Uterus (tissue), 4 donors: ENCODE measurements around the gene STAT6. TPM values are rescaled to one million over a fixed set of nuclear protein-coding genes. Genes with fewer than 3 reads are reported as not detected.
A peak's percentile ranks its signal among the peaks of the same experiment; 100 is the strongest.

Experiments
- DNase-seq, 2 donors: peaks; one replicate each; pipeline ENCODE4 v3.0.0-alpha.2; 2019 to 2020
- H3K27ac ChIP-seq, 2 donors: fragments of 200-600 bp; sonication (generic); 1 replicate in 1 of 2; 2 replicates in 1 of 2; pipeline ENCODE4 v1.5.1; 2016 to 2018
- H3K27me3 ChIP-seq, 2 donors: fragments of 200-600 bp; sonication (generic); one replicate each; pipeline ENCODE4 v1.5.1; 2018 to 2019; ENCODE audit warnings: control low read depth in 1 of 2
- H3K36me3 ChIP-seq, 2 donors: fragments of 200-600 bp; sonication (generic); one replicate each; pipeline ENCODE4 v1.5.1; 2019; ENCODE audit warnings: control low read depth in 1 of 2
- H3K4me1 ChIP-seq, 2 donors: fragments of 200-600 bp; sonication (generic); one replicate each; pipeline ENCODE4 v1.5.1; 2018 to 2019; ENCODE audit warnings: control low read depth in 1 of 2
- H3K4me3 ChIP-seq, 2 donors: fragments of 200-600 bp; sonication (generic); 1 replicate in 1 of 2; 2 replicates in 1 of 2; pipeline ENCODE4 v1.5.1; 2018 to 2019; ENCODE audit warnings: mild to moderate bottlenecking in 1 of 2
- H3K9me3 ChIP-seq, 2 donors: fragments of 200-600 bp; sonication (generic); one replicate each; pipeline ENCODE4 v1.5.1; 2019; ENCODE audit warnings: control low read depth in 1 of 2
- POLR2A ChIP-seq, 2 donors: fragments of 450-650 bp; IDR thresholded peaks; one replicate each; pipeline ENCODE4 v1.6.1; 2016; ENCODE audit warnings: antibody characterized with exemption in 2 of 2, mild to moderate bottlenecking in 1 of 2, moderate library complexity in 1 of 2
- intact Hi-C: fragments of 100-400 bp; cut with DNase I; formaldehyde crosslinking; loops from one replicate; pipeline ENCODE4 v1.15.1; 2023; ENCODE audit warnings: low total_unique reads
- total RNA-seq, 4 donors: library from RNA; depleted of rRNA in 3 of 4; stranded (reverse); fragments of >200 nt in 3 of 4; gene quantifications; one replicate each; pipeline versions ENCODE4 v1.1.0 to v1.2.4, GENCODE V29; 2014 to 2023
- TF ChIP-seq, protein P1 (sequence below), 4 experiments: fragments of 200-600 bp in 2 of 4; fragments of 450-650 bp in 2 of 4; sonication (generic) in 2 of 4; IDR thresholded peaks; one replicate each; pipeline ENCODE4 v1.5.1; 2016 to 2019; ENCODE audit warnings: antibody characterized with exemption in 4 of 4, mild to moderate bottlenecking in 2 of 4, moderate library complexity in 1 of 4
- donor health status: DM: yes; HTN: yes; CAD: no.

STAT6 gene
- total RNA-seq, 4 donors from 2014 or later = 62.5 to 242 (median 94.3) TPM

DNA sequence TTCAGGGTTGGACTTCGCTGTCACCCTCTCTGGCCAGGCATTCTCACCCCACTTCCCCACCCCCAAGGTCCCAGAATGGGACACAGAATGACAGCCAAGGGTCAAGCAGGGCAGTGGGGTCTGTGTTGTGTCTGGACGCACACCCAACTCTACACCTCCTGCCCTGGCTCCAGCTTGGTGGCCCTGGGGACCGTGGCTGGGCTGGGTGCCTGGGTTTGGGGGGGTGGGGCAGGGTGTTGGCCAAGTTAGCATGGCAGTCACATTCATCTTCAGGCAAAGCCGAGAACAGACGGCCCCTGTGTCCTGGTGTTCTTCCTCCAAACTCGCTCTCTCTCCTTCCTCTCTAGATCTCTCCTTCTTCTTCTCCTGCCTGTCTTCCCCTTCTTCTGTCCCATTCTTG lies 22.8 kb upstream of the STAT6 start:
- Histone ChIP-seq H3K27me3 (no peaks in the 10 kb centered on the region), H3K4me3 (no peak overlapping the region), H3K4me1 (peaks cover 7 to 35% of the 10 kb centered on the region in 2 donors), H3K36me3 (no peaks in the 10 kb centered on the region), H3K9me3 (no peaks in the 10 kb centered on the region), H3K27ac (peak overlapping the region; percentile 99 to 100)
- DNase-seq = peak in 1 of 2 donors; percentile 34
- intact Hi-C loops = no loop called here
- TF ChIP-seq, protein P1, sequence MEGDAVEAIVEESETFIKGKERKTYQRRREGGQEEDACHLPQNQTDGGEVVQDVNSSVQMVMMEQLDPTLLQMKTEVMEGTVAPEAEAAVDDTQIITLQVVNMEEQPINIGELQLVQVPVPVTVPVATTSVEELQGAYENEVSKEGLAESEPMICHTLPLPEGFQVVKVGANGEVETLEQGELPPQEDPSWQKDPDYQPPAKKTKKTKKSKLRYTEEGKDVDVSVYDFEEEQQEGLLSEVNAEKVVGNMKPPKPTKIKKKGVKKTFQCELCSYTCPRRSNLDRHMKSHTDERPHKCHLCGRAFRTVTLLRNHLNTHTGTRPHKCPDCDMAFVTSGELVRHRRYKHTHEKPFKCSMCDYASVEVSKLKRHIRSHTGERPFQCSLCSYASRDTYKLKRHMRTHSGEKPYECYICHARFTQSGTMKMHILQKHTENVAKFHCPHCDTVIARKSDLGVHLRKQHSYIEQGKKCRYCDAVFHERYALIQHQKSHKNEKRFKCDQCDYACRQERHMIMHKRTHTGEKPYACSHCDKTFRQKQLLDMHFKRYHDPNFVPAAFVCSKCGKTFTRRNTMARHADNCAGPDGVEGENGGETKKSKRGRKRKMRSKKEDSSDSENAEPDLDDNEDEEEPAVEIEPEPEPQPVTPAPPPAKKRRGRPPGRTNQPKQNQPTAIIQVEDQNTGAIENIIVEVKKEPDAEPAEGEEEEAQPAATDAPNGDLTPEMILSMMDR (IDR thresholded peaks at IDR 0.05) = no peak
- no peak for TF ChIP-seq POLR2A (IDR thresholded peaks at IDR 0.05)

DNA sequence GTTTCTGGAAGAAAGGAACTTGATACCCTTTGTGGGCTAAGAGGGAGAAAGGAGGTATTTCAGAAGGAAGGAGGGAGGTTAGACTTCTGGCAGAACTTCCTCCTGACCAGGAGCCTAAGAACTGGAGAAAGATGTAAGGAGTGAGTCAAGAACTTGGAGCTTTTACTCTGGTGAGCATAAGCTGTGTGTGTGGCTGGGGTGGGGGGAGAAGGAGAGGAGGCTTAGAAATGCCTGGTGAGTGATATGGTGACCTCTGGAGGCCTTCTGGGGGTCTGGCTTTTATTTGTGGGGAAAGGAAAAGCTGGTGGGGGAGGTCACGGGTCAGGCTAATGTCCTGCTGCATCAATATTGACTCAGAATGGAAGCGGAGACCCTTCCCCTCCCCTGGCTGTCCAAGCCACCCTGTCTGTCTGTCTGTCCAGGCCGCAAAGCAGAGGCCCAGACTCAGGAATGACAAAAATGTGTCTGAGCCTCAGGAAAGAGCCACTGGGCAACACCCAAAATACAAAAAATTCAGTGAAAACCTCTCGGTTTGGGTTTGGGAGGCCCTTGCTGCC lies 21.9 kb upstream of the STAT6 start:
- peak overlapping the region; percentile 99 to 100 for H3K27ac ChIP-seq
- no peaks in the 10 kb centered on the region for H3K9me3 ChIP-seq
- H3K27me3 ChIP-seq = no peaks in the 10 kb centered on the region
- H3K4me3 ChIP-seq = peak overlapping the region in 1 of 2 donors; percentile 14
- H3K4me1 ChIP-seq = peaks cover 2 to 29% of the 10 kb centered on the region in 2 donors
- no peak for TF ChIP-seq POLR2A (IDR thresholded peaks at IDR 0.05)
- TF ChIP-seq, protein P1 (IDR thresholded peaks at IDR 0.05) = no peak
- peak in 1 of 2 donors; percentile 22 for DNase-seq
- no peaks in the 10 kb centered on the region for H3K36me3 ChIP-seq
- intact Hi-C loops = no loop called here

DNA sequence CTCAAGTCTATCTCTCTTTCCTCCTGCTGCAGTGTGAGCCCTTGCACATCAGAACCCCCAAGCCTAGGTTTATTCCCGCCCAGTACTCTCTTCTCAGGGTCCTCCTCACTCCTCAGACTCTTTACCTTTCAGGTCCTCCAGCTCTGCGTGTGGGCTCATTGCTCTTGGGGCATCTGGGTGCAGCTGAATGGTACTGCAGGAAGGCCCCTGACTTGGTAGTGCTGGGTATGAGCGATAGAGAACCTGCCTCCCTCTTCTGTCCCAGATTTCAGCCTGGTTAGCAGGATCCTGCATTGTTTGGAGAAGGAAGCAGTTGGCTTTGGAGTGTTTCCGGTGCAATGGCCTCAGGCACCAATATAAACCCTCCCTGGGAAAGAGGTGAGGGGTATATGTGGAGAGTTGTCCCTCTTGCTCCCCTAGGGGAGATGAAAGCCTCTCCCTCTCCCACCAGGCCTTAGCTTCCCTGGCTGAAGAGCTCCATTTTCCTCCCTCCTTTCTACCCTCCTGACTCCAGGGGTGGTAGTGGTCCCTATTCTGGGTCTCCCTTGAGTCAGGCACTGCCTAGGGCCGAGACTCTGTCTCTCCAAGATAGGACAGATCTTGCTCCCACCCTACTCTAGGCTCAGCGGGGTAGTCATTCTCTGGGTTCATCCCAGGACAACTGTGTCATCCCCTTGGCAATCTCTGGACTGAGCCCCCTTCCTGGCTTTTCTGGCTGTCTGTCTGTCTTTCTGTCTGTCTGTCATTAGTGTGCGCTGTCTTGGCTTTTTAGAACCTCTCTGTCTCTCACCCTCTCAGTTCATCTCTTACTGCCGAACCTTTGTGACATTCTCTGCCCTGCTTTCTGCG lies 21.0 kb upstream of the STAT6 start:
- Histone ChIP-seq H3K9me3 (no peaks in the 10 kb centered on the region), H3K27ac (peak overlapping the region; percentile 99 to 100), H3K27me3 (no peaks in the 10 kb centered on the region), H3K36me3 (no peaks in the 10 kb centered on the region), H3K4me1 (peaks cover 0 to 29% of the 10 kb centered on the region in 2 donors), H3K4me3 (peak overlapping the region in 1 of 2 donors; percentile 94)
- DNase-seq = no peak
- TF ChIP-seq, protein P1 (IDR thresholded peaks at IDR 0.05) = no peak
- TF ChIP-seq POLR2A (IDR thresholded peaks at IDR 0.05) = no peak
- intact Hi-C loops = no loop called here

DNA sequence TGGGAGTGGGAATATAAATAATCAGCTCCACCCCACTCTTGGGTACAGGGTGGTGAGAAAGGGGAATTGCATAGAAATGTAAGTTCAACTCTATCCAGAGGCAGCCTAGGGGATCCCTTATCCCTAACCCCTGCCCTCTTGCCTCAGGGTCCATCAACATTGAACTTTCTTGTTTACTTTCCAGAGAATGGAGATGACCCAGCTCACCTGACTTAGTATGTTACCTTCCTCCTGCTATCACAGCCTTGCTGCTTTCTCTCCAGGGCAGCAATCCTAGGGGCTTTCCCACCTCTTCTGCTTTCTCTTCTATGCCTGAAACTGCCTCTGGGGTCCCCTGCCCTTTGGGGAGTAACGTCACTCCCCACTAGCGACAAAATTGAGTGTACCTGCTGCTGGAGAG lies 19.8 kb upstream of the STAT6 start:
- H3K27ac ChIP-seq = peak overlapping the region; percentile 99 to 100
- H3K4me3 ChIP-seq = peak overlapping the region in 1 of 2 donors; percentile 94
- no peaks in the 10 kb centered on the region for H3K27me3 ChIP-seq
- H3K36me3 ChIP-seq = no peaks in the 10 kb centered on the region
- no peak for DNase-seq
- TF ChIP-seq POLR2A (IDR thresholded peaks at IDR 0.05) = no peak
- TF ChIP-seq, protein P1 (IDR thresholded peaks at IDR 0.05) = no peak
- no peaks in the 10 kb centered on the region for H3K9me3 ChIP-seq
- peaks cover 0 to 29% of the 10 kb centered on the region in 2 donors for H3K4me1 ChIP-seq
- intact Hi-C loops = no loop called here

DNA sequence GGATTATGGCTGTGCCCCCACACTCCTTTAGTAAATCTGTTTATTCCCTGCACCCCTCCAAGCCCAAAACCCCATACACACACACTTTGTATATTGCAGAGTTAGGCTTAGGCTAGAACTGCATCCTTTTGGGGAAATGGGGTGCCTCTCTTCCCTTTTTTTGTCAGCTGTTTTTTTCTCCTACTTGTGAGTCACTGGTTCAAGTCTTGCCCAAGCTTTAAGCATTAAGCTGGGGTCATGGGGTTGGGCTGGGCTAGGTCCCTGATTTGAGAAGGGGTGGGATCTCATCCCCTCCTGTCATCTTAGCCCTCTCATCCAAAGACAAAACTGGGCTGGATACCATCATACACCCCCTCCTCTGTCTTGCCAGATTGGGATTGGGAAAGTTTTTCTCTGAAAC lies 18.7 kb upstream of the STAT6 start:
- intact Hi-C loops = loop anchor here (5.0 kb wide), 1 partner anchor 47 kb away; no protein-coding TSS in a partner anchor
- Histone ChIP-seq H3K27me3 (no peaks in the 10 kb centered on the region), H3K36me3 (no peaks in the 10 kb centered on the region), H3K4me3 (peak overlapping the region; percentile 94 to 99), H3K9me3 (no peaks in the 10 kb centered on the region), H3K4me1 (peaks cover 0 to 18% of the 10 kb centered on the region in 2 donors), H3K27ac (peak overlapping the region; percentile 99 to 100)
- TF ChIP-seq, protein P1 (IDR thresholded peaks at IDR 0.05) = no peak
- TF ChIP-seq POLR2A (IDR thresholded peaks at IDR 0.05) = no peak
- peak; percentile 71 to 79 for DNase-seq
